ENCODE measurements around the gene BCOR.

DNA sequence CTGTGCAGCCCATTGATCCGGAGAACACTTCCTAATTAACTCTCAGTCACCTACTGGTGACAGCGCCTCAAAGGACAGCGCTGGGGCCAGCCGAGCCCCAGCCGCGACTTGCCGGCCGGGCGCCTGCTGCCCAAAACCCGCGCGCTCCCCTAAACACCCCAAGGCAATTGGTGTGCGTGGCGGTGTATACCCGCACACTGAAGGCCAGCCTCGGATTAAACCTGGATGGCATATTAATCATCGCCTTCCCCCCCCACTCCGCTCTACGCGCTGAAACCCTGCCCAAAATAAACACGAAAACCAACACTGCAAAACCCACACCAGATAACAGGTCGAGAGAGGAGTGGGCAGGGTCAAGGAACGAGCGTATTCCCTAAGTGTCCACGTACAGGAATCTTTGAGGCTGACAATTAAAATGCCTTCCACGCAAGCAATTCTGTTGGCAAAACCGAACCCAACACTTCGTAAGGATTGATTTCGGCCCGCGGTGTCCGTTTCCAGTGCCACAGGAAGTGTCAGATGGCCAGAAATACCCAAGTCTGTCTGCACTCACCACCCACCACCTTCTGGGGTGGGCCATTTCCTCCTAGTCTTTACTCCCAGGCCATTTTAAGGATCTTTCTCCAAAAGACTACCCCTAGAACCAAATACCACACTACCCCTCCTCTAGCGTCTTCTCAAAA, 2.7 kb downstream of the BCOR start:
- TF ChIP-seq BCL11A (IDR thresholded peaks at IDR 0.05; ENCODE audit: low read depth in 2 of 2, low read length in 2 of 2) (no peak), SIN3A (conservative IDR thresholded peaks at IDR 0.05 in 1 of 2, IDR thresholded peaks at IDR 0.05 in 1 of 2; ENCODE audit: low read depth in 1 of 2, low read length in 2 of 2) (no peak), EZH2 (IDR thresholded peaks at IDR 0.05; ENCODE audit: low read depth, low read length, severe bottlenecking) (no peak), YY1 (IDR thresholded peaks at IDR 0.05; ENCODE audit: low read depth, low read length) (no peak), FOSL1 (IDR thresholded peaks at IDR 0.05; ENCODE audit: insufficient read depth, low read depth, low read length) (no peak), CBX5 (IDR thresholded peaks at IDR 0.05; ENCODE audit: low read depth, low read length) (no peak)
- TF ChIP-seq, protein P1, sequence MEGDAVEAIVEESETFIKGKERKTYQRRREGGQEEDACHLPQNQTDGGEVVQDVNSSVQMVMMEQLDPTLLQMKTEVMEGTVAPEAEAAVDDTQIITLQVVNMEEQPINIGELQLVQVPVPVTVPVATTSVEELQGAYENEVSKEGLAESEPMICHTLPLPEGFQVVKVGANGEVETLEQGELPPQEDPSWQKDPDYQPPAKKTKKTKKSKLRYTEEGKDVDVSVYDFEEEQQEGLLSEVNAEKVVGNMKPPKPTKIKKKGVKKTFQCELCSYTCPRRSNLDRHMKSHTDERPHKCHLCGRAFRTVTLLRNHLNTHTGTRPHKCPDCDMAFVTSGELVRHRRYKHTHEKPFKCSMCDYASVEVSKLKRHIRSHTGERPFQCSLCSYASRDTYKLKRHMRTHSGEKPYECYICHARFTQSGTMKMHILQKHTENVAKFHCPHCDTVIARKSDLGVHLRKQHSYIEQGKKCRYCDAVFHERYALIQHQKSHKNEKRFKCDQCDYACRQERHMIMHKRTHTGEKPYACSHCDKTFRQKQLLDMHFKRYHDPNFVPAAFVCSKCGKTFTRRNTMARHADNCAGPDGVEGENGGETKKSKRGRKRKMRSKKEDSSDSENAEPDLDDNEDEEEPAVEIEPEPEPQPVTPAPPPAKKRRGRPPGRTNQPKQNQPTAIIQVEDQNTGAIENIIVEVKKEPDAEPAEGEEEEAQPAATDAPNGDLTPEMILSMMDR (IDR thresholded peaks at IDR 0.05; ENCODE audit: control extremely low read depth in 1 of 3, insufficient read depth in 1 of 3, low read depth in 1 of 3, low read length in 3 of 3), result no peak
- TF ChIP-seq, protein P2, sequence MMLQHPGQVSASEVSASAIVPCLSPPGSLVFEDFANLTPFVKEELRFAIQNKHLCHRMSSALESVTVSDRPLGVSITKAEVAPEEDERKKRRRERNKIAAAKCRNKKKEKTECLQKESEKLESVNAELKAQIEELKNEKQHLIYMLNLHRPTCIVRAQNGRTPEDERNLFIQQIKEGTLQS (IDR thresholded peaks at IDR 0.05; ENCODE audit: insufficient read depth, low read depth, low read length), result no peak

Data from H1 (cell line).